DND-41 (cell line): ENCODE measurements around the gene TBC1D23.

Experiments used
- ATAC-seq: fragments of 200-7000 bp; cut with Tn5 transposase; 3 replicates; pipeline ENCODE4 v1.9.1; 2021; ENCODE audit warnings: low read depth; ENCODE audit not compliant: insufficient read depth
- DNase-seq: peaks from one replicate; pipeline ENCODE4 v3.0.0-alpha.2; 2020
- H2AFZ ChIP-seq: 2 replicates; pipeline ENCODE4 v1.6.0; 2012; ENCODE audit warnings: low read depth, low read length
- H3K27ac ChIP-seq: 2 replicates; pipeline ENCODE4 v1.5.1; 2012; ENCODE audit warnings: low read length, inconsistent platforms
- H3K27me3 ChIP-seq: fragments of 200-600 bp; sonication (generic); 2 replicates; pipeline ENCODE4 v1.6.0; 2012; ENCODE audit warnings: low read length, mild to moderate bottlenecking, inconsistent platforms; ENCODE audit not compliant: insufficient read depth, poor library complexity
- H3K36me3 ChIP-seq: 2 replicates; pipeline ENCODE4 v1.5.1; 2012; ENCODE audit warnings: low read length, inconsistent platforms; ENCODE audit not compliant: insufficient read depth
- H3K4me1 ChIP-seq: 2 replicates; pipeline ENCODE4 v1.5.1; 2012; ENCODE audit warnings: mild to moderate bottlenecking, low read length; ENCODE audit not compliant: insufficient read depth
- H3K4me2 ChIP-seq: 2 replicates; pipeline ENCODE4 v1.6.0; 2012; ENCODE audit warnings: mild to moderate bottlenecking, moderate library complexity, low read length, inconsistent platforms; ENCODE audit not compliant: insufficient read depth
- H3K4me3 ChIP-seq, 2 experiments: fragments of 200-600 bp in 1 of 2; shearing (Covaris generic) in 1 of 2; 2 replicates each; pipeline ENCODE4 v1.5.1; 2012 to 2016; ENCODE audit warnings: inconsistent platforms in 2 of 2, low read length in 2 of 2, mild to moderate bottlenecking in 2 of 2, low read depth in 1 of 2, moderate library complexity in 1 of 2
- H3K79me2 ChIP-seq: 2 replicates; pipeline ENCODE4 v1.6.0; 2012; ENCODE audit warnings: low read length, inconsistent platforms; ENCODE audit not compliant: insufficient read depth
- H3K9ac ChIP-seq: 2 replicates; pipeline ENCODE4 v1.6.0; 2012; ENCODE audit warnings: low read depth, mild to moderate bottlenecking, inconsistent platforms, low read length, moderate library complexity
- H3K9me3 ChIP-seq: 2 replicates; pipeline ENCODE4 v1.5.1; 2012; ENCODE audit warnings: low read length, moderate library complexity, mild to moderate bottlenecking, inconsistent platforms; ENCODE audit not compliant: insufficient read depth, severe bottlenecking
- H4K20me1 ChIP-seq: 2 replicates; pipeline ENCODE4 v1.6.0; 2012; ENCODE audit warnings: low read length; ENCODE audit not compliant: insufficient read depth
- EZH2 ChIP-seq: IDR thresholded peaks from 3 replicates; pipeline ENCODE4 v1.6.1; 2012; ENCODE audit warnings: borderline replicate concordance, low read depth, mild to moderate bottlenecking, moderate library complexity, low read length, inconsistent platforms; ENCODE audit not compliant: severe bottlenecking
- TF ChIP-seq, protein P1 (sequence below): IDR thresholded peaks from 2 replicates; pipeline ENCODE4 v1.5.1; 2012; ENCODE audit warnings: borderline replicate concordance, low read length, moderate library complexity, mild to moderate bottlenecking; ENCODE audit not compliant: poor library complexity, severe bottlenecking; ENCODE audit errors: extremely low read depth

Gene TBC1D23

DNA sequence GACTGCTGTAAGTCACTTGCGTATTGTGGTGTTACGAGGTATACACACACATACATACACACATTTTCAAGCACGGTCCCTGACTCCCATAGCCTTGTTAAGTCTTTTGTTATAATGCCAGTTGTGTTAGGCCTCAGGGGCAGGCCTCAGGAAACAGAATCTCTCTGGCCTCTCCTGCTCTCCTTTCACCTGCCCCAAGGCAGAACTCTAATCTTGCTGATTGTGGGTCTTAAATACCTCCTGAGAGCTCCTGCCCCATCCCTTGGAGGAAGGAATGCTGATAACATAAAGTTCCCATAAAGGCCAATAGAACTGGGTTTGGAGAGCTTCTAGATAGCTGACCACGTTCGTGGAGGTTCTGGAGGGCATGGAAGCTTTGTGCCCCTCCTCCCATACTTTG lies 69.9 kb downstream of the TBC1D23 start:
- TF ChIP-seq, protein P1, sequence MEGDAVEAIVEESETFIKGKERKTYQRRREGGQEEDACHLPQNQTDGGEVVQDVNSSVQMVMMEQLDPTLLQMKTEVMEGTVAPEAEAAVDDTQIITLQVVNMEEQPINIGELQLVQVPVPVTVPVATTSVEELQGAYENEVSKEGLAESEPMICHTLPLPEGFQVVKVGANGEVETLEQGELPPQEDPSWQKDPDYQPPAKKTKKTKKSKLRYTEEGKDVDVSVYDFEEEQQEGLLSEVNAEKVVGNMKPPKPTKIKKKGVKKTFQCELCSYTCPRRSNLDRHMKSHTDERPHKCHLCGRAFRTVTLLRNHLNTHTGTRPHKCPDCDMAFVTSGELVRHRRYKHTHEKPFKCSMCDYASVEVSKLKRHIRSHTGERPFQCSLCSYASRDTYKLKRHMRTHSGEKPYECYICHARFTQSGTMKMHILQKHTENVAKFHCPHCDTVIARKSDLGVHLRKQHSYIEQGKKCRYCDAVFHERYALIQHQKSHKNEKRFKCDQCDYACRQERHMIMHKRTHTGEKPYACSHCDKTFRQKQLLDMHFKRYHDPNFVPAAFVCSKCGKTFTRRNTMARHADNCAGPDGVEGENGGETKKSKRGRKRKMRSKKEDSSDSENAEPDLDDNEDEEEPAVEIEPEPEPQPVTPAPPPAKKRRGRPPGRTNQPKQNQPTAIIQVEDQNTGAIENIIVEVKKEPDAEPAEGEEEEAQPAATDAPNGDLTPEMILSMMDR: no peak
- TF ChIP-seq EZH2: no peak
- no peak overlapping the region for H3K9ac ChIP-seq
- peaks cover 18% of the 10 kb centered on the region for H3K4me1 ChIP-seq
- no peaks in the 10 kb centered on the region for H3K27me3 ChIP-seq
- H3K36me3 ChIP-seq: peaks cover 3% of the 10 kb centered on the region; the same call in 1 of the 2 replicates
- peaks cover 12% of the 10 kb centered on the region; the same call in 1 of the 2 replicates for H3K79me2 ChIP-seq
- H3K4me3 ChIP-seq: no peak overlapping the region
- no peaks in the 10 kb centered on the region for H4K20me1 ChIP-seq
- no peak overlapping the region for H2AFZ ChIP-seq
- H3K9me3 ChIP-seq: no peaks in the 10 kb centered on the region
- no peak for ATAC-seq
- no peak overlapping the region for H3K27ac ChIP-seq
- no peak overlapping the region for H3K4me2 ChIP-seq
- no peak for DNase-seq

DNA sequence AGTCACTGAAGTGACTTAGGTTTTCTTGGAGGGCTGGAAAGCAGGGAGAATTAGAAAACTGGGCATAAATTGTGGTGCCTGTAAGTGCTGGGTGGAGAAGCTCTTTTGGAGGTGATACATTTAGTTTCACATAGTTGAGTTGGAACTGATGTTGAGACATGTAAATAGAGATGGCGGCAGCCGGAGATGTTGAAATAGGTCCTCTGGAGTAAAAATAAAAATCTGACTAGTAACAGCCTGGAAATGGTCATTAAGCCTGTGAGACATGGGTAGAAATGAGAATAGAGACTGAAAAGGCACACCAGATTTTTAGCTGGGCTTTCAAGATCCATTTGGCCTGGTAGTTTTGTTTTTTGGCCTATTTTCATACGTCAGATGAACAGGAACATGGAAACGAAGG lies 70.9 kb downstream of the TBC1D23 start:
- peaks cover 2% of the 10 kb centered on the region; the same call in 1 of the 2 replicates for H3K36me3 ChIP-seq
- peaks cover 23% of the 10 kb centered on the region for H3K4me1 ChIP-seq
- H3K4me2 ChIP-seq: no peak overlapping the region
- no peaks in the 10 kb centered on the region for H4K20me1 ChIP-seq
- H3K9me3 ChIP-seq: no peaks in the 10 kb centered on the region
- peaks cover 16% of the 10 kb centered on the region; the same call in 1 of the 2 replicates for H3K79me2 ChIP-seq
- no peak overlapping the region for H3K4me3 ChIP-seq
- TF ChIP-seq, protein P1: no peak
- no peak for TF ChIP-seq EZH2
- H3K9ac ChIP-seq: no peak overlapping the region
- no peaks in the 10 kb centered on the region for H3K27me3 ChIP-seq
- no peak for DNase-seq
- no peak overlapping the region for H3K27ac ChIP-seq
- no peak for ATAC-seq
- no peak overlapping the region for H2AFZ ChIP-seq

DNA sequence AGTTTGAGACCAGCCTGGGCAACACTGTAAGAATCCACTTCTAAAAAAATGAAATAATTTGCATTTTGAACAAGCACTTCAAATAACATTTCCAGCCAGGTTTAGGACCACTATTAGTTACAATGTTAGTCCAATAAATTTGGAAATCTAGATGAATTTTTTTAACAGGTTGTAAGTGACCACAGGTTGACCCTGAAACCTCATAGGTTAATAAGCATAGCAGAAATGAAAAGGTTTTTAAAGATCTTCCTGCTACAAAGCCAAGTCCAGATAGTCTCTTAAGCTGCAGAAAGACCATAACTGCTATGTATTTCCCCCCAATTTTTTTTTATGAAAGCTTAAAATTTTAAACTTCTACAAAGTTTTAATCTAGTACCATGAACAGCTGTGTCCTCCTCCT lies 72.3 kb downstream of the TBC1D23 start:
- Histone ChIP-seq H3K27me3 (no peaks in the 10 kb centered on the region), H4K20me1 (no peaks in the 10 kb centered on the region), H2AFZ (no peak overlapping the region), H3K9ac (no peak overlapping the region), H3K4me2 (no peak overlapping the region), H3K4me1 (peaks cover 23% of the 10 kb centered on the region), H3K36me3 (0 out of 2 replicates have a peak, but pooled peaks cover under 1% of the 10 kb centered on the region), H3K79me2 (peaks cover 16% of the 10 kb centered on the region; the same call in 1 of the 2 replicates), H3K9me3 (no peaks in the 10 kb centered on the region), H3K27ac (no peak overlapping the region), H3K4me3 (no peak overlapping the region)
- DNase-seq: no peak
- ATAC-seq: no peak
- TF ChIP-seq, protein P1: no peak
- TF ChIP-seq EZH2: no peak
